EH (cell line): Measurements from ENCODE around the gene LRBA.
A peak's percentile ranks its signal among the peaks of the same experiment; 100 is the strongest.

Source experiments
- DNase-seq: peaks from one replicate; pipeline ENCODE4 v3.0.0-alpha.2; 2015; ENCODE audit warnings: low read depth

The LRBA gene

GRCh38 chr4:150874338-150875226, 140.5 kb downstream of the LRBA start:
- DNase-seq: no peak

GRCh38 chr4:150867148-150867547, 147.9 kb downstream of the LRBA start:
- DNase-seq: peak; percentile 78

GRCh38 chr4:150863456-150863855, 151.6 kb downstream of the LRBA start:
- no peak for DNase-seq

GRCh38 chr4:150862829-150863228, 152.3 kb downstream of the LRBA start:
- no peak for DNase-seq

GRCh38 chr4:150859453-150859852, 155.6 kb downstream of the LRBA start:
- DNase-seq: no peak

- DNase-seq: no peak
Measured at GRCh38 chr4:150855981-150856510, 159.0 kb downstream of the LRBA start.

- no peak for DNase-seq
Measured at GRCh38 chr4:150854600-150854999, 160.5 kb downstream of the LRBA start.

GRCh38 chr4:150853882-150854281, 161.2 kb downstream of the LRBA start:
- DNase-seq: no peak

- peak; percentile 51 for DNase-seq
Measured at GRCh38 chr4:150852216-150852615, 162.9 kb downstream of the LRBA start.

GRCh38 chr4:150849016-150849415, 166.1 kb downstream of the LRBA start:
- DNase-seq: no peak

GRCh38 chr4:150828159-150828558, 186.9 kb downstream of the LRBA start:
- DNase-seq: no peak

- DNase-seq: no peak
Measured at GRCh38 chr4:150827226-150827625, 187.9 kb downstream of the LRBA start.

- no peak for DNase-seq
Measured at GRCh38 chr4:150826306-150826705, 188.8 kb downstream of the LRBA start.

GRCh38 chr4:150822407-150822806, 192.7 kb downstream of the LRBA start:
- no peak for DNase-seq

GRCh38 chr4:150821641-150822040, 193.4 kb downstream of the LRBA start:
- no peak for DNase-seq

GRCh38 chr4:150820409-150820808, 194.7 kb downstream of the LRBA start:
- DNase-seq: no peak

- DNase-seq: peak; percentile 59
Measured at GRCh38 chr4:150818661-150819060, 196.4 kb downstream of the LRBA start.

- DNase-seq: no peak
Measured at GRCh38 chr4:150817804-150818528, 197.1 kb downstream of the LRBA start.

GRCh38 chr4:150817017-150817416, 198.1 kb downstream of the LRBA start:
- DNase-seq: no peak

GRCh38 chr4:150816491-150816890, 198.6 kb downstream of the LRBA start:
- peak; percentile 66 for DNase-seq

GRCh38 chr4:150814873-150815272, 200.2 kb downstream of the LRBA start:
- DNase-seq: no peak

- DNase-seq: no peak
Measured at GRCh38 chr4:150805183-150806025, 209.7 kb downstream of the LRBA start.
